Measurements from ENCODE around the gene FOSL2. TPM values are rescaled to one million over a fixed set of nuclear protein-coding genes. Genes with fewer than 3 reads are reported as not detected.

The FOSL2 gene
- total and polyA plus RNA-seq, 10 of the 15 experiments (the other 5 are each of a cell fraction or from before 2014, with no cell fraction given), result 0.05 to 1.3 (median 0.34) TPM

DNA sequence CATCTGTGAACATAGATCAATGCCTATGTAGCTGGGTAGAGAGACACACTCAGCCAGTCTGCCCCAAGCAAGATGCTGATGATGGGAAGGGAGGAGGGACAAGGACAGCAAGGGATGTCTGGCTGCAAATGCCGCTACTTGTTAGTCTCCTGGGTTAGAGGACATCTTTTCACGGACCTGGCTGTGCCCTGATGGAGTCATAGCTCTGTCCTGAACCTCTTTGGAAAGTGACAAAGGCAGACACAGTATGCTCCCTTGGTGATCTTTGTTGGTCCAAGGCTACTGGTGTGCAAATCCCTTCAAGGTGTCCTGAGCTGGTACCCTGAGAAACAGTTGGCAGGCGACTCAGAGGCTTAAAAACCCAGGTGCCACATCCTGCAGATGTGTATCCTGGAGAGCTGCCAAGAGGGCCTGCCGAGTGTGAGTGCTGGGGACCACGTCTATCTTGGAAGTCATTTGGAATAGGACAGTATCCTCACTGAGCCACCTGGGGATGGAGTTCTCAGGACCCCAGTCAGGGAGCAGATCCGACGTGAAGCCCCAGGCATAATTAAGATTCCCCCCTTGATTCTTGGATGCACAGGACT lies 10.8 kb downstream of the FOSL2 start:
- ChIA-PET CTCF (interaction anchor here (1.0 to 1.9 kb wide), 4 partner anchors 11 to 700 kb away, joined by 3 to 7 read pairs (median 4); no protein-coding TSS in a partner anchor), SMC1A (ENCODE audit: uncharacterized antibody, unreplicated experiment) (interaction anchor here (1.2 to 1.3 kb wide), 2 partner anchors 13 to 31 kb away, joined by 3 to 6 read pairs; no protein-coding TSS in a partner anchor), RAD21 (ENCODE audit: unreplicated experiment) (no interaction called here), POLR2A (interaction anchor here (0.6 kb wide), 1 partner anchor 12 kb away, joined by 3 read pairs; no protein-coding TSS in a partner anchor)
- Histone ChIP-seq H3K27me3 (replicated peaks in 1 of 2; ENCODE audit: control insufficient read depth in 2 of 2, insufficient read depth in 2 of 2, low read length in 1 of 2) (no peaks in the 10 kb centered on the region), H3K4me3 (no peak overlapping the region), H3K9ac (ENCODE audit: control insufficient read depth, insufficient read depth, low read length) (no peak overlapping the region), H3K4me2 (ENCODE audit: control insufficient read depth, insufficient read depth) (no peak overlapping the region), H3K79me2 (ENCODE audit: control insufficient read depth, insufficient read depth, low read length) (no peaks in the 10 kb centered on the region), H3K27ac (ENCODE audit: control insufficient read depth, insufficient read depth) (no peak overlapping the region), H3K9me3 (replicated peaks; ENCODE audit: control insufficient read depth, insufficient read depth, low read length) (no peaks in the 10 kb centered on the region), H2AFZ (ENCODE audit: control insufficient read depth, low read depth, low read length) (no peak overlapping the region), H4K20me1 (ENCODE audit: control insufficient read depth, insufficient read depth) (no peaks in the 10 kb centered on the region), H3K36me3 (ENCODE audit: control insufficient read depth in 2 of 2, insufficient read depth in 2 of 2, low read length in 1 of 2) (no peaks in the 10 kb centered on the region), H3K4me1 (ENCODE audit: control insufficient read depth, insufficient read depth, low read length) (no peaks in the 10 kb centered on the region)
- FAIRE-seq, result no peak
- TF ChIP-seq SMAD1 (IDR thresholded peaks at IDR 0.05; ENCODE audit: low read depth, partially characterized antibody) (no peak), NFIC (IDR thresholded peaks at IDR 0.05; ENCODE audit: low read depth, low read length) (no peak), YBX1 (IDR thresholded peaks at IDR 0.05) (no peak), TCF3 (IDR thresholded peaks at IDR 0.05; ENCODE audit: borderline replicate concordance, insufficient read depth, low read depth, low read length) (no peak), RBBP5 (conservative IDR thresholded peaks at IDR 0.05) (no peak), PAX5 (IDR thresholded peaks at IDR 0.05; ENCODE audit: borderline replicate concordance, low read depth, low read length) (no peak), CBX3 (IDR thresholded peaks at IDR 0.05; ENCODE audit: borderline replicate concordance, low read depth) (no peak), YY1 (IDR thresholded peaks at IDR 0.05; ENCODE audit: low read depth, low read length) (no peak), NR2F1 (conservative IDR thresholded peaks at IDR 0.05) (no peak), BHLHE40 (IDR thresholded peaks at IDR 0.05; ENCODE audit: borderline replicate concordance in 1 of 2, low read depth in 2 of 2, low read length in 1 of 2) (no peak), SIN3A (IDR thresholded peaks at IDR 0.05; ENCODE audit: low read depth, low read length) (no peak), NR2C1 (IDR thresholded peaks at IDR 0.05) (no peak), MEF2A (IDR thresholded peaks at IDR 0.05; ENCODE audit: insufficient read depth, low read depth, low read length) (no peak), ETV6 (conservative IDR thresholded peaks at IDR 0.05 in 1 of 2, IDR thresholded peaks at IDR 0.05 in 1 of 2; ENCODE audit: borderline replicate concordance in 1 of 2, low read depth in 1 of 2) (no peak), NFYA (IDR thresholded peaks at IDR 0.05; ENCODE audit: borderline replicate concordance, low read depth, low read length) (no peak), EZH2 (IDR thresholded peaks at IDR 0.05; ENCODE audit: borderline replicate concordance, control insufficient read depth, low read depth, low read length) (no peak)
- TF ChIP-seq, protein P1, sequence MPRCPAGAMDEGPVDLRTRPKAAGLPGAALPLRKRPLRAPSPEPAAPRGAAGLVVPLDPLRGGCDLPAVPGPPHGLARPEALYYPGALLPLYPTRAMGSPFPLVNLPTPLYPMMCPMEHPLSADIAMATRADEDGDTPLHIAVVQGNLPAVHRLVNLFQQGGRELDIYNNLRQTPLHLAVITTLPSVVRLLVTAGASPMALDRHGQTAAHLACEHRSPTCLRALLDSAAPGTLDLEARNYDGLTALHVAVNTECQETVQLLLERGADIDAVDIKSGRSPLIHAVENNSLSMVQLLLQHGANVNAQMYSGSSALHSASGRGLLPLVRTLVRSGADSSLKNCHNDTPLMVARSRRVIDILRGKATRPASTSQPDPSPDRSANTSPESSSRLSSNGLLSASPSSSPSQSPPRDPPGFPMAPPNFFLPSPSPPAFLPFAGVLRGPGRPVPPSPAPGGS (IDR thresholded peaks at IDR 0.05; ENCODE audit: borderline replicate concordance, insufficient read depth, low read depth, low read length, poor library complexity, severe bottlenecking), result no peak
- TF ChIP-seq, protein P2, sequence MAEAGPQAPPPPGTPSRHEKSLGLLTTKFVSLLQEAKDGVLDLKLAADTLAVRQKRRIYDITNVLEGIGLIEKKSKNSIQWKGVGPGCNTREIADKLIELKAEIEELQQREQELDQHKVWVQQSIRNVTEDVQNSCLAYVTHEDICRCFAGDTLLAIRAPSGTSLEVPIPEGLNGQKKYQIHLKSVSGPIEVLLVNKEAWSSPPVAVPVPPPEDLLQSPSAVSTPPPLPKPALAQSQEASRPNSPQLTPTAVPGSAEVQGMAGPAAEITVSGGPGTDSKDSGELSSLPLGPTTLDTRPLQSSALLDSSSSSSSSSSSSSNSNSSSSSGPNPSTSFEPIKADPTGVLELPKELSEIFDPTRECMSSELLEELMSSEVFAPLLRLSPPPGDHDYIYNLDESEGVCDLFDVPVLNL (IDR thresholded peaks at IDR 0.05; ENCODE audit: low read depth, low read length), result no peak
- TF ChIP-seq, protein P3, sequence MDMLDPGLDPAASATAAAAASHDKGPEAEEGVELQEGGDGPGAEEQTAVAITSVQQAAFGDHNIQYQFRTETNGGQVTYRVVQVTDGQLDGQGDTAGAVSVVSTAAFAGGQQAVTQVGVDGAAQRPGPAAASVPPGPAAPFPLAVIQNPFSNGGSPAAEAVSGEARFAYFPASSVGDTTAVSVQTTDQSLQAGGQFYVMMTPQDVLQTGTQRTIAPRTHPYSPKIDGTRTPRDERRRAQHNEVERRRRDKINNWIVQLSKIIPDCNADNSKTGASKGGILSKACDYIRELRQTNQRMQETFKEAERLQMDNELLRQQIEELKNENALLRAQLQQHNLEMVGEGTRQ (IDR thresholded peaks at IDR 0.05; ENCODE audit: borderline replicate concordance, low read depth, low read length), result no peak
- DNase-seq (ENCODE audit: low read depth, low spot score), result no peak
- intact Hi-C loops (cut with micrococcal nuclease; ENCODE audit: unreplicated experiment) (no loop called here), in situ Hi-C loops (cut with MboI) (no loop called here)
- WGBS (ENCODE audit: insufficient coverage, insufficient replicate concordance, low lambda C conversion rate, missing lambda C conversion rate), result 58% methylated on average over 7 of the region's 7 CpGs
- no TSS peak for BruUV-seq (replicated peaks)
- no peak for ATAC-seq

Data from GM12878 (cell line).